Coronary artery (tissue), 2 donors: Measurements from ENCODE around the gene NRIP1.

Experiments
- DNase-seq: peaks from one replicate; pipeline ENCODE4 v3.0.0-alpha.2; 2017; ENCODE audit warnings: low spot score
- H3K27ac ChIP-seq, 2 donors: fragments of 200-600 bp; sonication (generic); one replicate each; pipeline ENCODE4 v1.5.1; 2016 to 2019
- H3K4me3 ChIP-seq: fragments of 200-600 bp; sonication (generic); 2 replicates; pipeline ENCODE4 v1.5.1; 2016; ENCODE audit warnings: mild to moderate bottlenecking, moderate library complexity
- CTCF ChIP-seq: fragments of 200-600 bp; sonication (generic); IDR thresholded peaks from one replicate; pipeline ENCODE4 v1.5.1; 2019; ENCODE audit warnings: antibody characterized with exemption

The NRIP1 gene

GRCh38 chr21:15029077-15029476, 35.7 kb downstream of the NRIP1 start:
- Histone ChIP-seq H3K4me3 (no peak overlapping the region), H3K27ac (no peak overlapping the region)
- no peak for DNase-seq
- TF ChIP-seq CTCF: no peak

- TF ChIP-seq CTCF: no peak
- Histone ChIP-seq H3K4me3 (no peak overlapping the region), H3K27ac (no peak overlapping the region)
- DNase-seq: no peak
Observed at GRCh38 chr21:15028186-15028585, 36.6 kb downstream of the NRIP1 start.

DNA sequence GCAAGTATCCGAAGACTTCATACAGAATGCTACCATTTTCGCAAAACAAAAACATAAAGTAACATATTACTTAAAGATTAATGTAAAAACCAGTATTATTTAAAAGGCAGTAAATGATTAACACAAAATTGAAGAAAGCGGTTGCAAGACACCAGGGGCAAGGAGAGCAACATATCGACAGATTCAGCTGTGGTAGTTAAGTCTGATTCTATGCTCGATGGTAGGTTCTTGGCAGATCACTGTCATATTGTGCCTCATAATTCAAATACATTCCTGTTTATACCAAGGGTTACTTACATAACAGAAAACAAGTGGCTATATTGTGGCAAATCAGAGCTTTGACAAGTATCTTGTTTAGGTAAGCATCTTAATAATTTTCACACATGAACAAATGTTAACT, 37.7 kb downstream of the NRIP1 start:
- no peak overlapping the region for H3K27ac ChIP-seq
- no peak overlapping the region for H3K4me3 ChIP-seq
- no peak for TF ChIP-seq CTCF
- DNase-seq: no peak

GRCh38 chr21:15026370-15026769, 38.4 kb downstream of the NRIP1 start:
- Histone ChIP-seq H3K27ac (no peak overlapping the region), H3K4me3 (no peak overlapping the region)
- TF ChIP-seq CTCF: no peak
- DNase-seq: no peak

GRCh38 chr21:15023776-15024175, 41.0 kb downstream of the NRIP1 start:
- Histone ChIP-seq H3K27ac (no peak overlapping the region), H3K4me3 (no peak overlapping the region)
- TF ChIP-seq CTCF: no peak
- DNase-seq: no peak

DNA sequence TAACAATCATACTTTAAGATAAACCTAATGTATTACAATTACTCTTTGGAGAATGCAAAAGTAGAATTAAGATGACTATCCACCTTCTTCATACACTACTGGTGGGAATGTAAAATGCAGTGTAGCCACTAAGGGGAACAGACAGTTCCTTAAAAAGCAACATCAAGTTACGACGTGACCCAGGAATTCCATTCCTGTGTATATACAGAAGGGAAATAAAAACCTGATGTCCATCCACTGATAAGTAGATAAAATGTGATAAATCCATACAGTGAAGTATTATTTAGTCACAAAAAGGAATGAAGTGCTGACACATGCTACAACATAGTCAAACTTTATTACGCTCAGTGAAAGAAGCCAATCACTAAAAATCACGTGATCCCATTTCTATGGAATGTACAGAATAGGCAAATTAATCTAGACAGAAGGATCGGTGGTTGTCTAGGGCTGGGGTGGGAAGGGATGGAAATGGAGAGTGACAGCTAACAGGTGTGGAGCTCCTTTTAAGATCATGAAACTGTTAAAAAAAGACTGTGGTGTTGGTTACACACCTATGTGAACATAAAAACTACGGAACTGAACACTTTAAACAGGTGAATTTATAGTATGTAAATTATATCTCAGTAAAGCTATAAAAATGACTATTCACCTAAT, 42.1 kb downstream of the NRIP1 start:
- no peak for DNase-seq
- no peak for TF ChIP-seq CTCF
- H3K27ac ChIP-seq: no peak overlapping the region
- H3K4me3 ChIP-seq: no peak overlapping the region

- no peak for TF ChIP-seq CTCF
- no peak overlapping the region for H3K27ac ChIP-seq
- DNase-seq: no peak
- no peak overlapping the region for H3K4me3 ChIP-seq
Observed at GRCh38 chr21:15020797-15021196, 44.0 kb downstream of the NRIP1 start.
